HG03139 (cell line): ENCODE measurements around the gene GDPGP1.
"Not testable (repeated sequence)": the region's sequence is repeated elsewhere in the genome, so short reads cannot be mapped to it uniquely, and the experiment has no call there.

Experiments used
- ATAC-seq: cut with Tn5 transposase; IDR thresholded peaks from one replicate; pipeline ENCODE4 v1.9.1; 2021; ENCODE audit not compliant: unreplicated experiment

The GDPGP1 gene, protein sequence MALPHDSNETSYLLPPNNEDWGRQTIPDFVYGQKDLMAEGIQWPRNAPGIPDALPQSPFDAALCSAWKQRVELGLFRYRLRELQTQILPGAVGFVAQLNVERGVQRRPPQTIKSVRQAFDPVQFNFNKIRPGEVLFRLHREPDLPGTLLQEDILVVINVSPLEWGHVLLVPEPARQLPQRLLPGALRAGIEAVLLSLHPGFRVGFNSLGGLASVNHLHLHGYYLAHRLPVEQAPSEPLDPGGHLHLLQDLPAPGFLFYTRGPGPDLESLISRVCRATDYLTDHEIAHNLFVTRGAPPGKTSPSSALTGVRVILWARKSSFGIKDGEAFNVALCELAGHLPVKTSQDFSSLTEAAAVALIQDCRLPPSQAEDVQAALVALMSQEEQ

DNA sequence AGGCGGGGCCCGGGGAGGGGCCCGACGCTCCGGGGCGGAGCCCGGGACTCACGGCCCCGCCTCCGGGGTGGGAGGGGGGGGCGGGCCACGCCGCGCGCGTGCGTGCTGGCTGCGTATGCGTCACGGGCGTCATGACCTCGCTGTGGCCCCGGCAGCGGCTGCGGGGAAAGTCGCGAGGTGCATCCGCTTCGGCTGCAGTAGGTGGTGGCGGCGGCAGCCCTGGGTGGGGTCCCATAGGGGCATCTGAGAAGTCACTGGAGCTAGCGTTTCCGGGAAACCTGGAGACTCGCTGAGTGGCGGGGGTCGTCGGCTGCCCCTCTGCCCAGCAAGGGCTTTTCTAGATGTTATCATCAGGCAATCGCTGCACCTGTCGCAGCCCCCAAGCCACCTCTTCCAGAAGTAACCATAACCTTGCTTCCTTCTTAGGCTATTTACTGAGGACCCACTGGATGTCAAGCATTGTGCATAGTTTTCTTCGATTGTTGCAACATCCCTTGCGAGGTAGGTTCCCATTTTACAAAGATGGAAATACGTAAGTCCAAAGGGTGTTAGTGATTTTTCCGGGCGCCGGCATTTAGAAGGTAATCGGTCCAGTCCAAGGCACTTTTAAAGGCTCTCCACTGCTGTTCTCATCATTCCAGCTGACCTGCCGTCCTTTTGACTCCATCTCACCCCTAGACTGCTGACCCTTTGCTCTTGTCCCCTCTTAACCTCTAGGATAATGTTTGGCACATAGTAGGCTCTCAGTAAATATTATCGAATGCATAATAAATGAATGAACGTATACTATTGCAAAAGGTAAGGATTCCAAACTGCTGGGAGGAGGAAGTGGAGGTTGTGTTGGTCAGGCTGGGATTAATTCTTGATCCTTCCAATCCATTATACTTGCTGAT, at the start of gene GDPGP1:
Gene GDPGP1 (plus strand): TSS at position 114 of the 893 bp plus-strand sequence. CDS start 6,700 bp downstream, outside the sequence.
- ATAC-seq: no peak

GRCh38 chr15:90184786-90185704, 49.0 kb upstream of the GDPGP1 start:
- ATAC-seq: peak; percentile 59

GRCh38 chr15:90187257-90187868, 46.6 kb upstream of the GDPGP1 start:
- ATAC-seq: no peak

- ATAC-seq: not testable (repeated sequence)
Measured at GRCh38 chr15:90188065-90188464, 45.9 kb upstream of the GDPGP1 start.

GRCh38 chr15:90188914-90189748, 44.9 kb upstream of the GDPGP1 start:
- no peak for ATAC-seq

DNA sequence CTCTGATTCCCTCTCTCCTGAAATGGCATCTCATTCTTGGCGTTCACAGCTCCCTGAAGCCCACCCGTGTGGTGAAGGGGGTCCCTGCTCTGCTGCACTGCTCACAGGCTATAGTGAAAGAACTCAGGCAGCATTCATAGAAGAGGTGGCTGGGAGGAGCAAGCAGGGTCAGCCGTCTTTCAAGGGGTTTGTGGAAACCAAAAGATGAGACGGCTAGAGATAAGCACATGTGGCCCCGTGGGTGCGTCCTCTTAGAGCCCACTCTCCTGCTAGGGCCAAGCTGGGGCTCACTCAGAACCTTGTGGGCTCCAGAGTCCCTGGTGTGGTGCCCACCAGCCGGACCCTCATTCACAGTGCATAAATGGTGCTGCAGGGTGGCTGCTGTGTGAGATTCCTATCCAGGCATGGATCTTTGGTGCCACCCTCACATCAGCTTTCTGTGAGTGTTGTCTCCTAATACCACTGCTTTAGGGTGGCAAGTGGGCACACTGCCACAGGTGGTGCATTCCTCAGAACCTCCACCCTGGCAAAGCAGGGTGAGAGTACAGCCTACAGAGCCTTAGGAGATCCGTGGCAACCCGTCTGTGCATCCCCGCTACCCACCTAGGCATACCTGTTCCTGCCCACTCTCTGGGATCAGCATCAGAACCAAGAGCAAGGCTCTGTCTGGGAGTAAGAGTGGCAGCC, 44.1 kb upstream of the GDPGP1 start:
- no peak for ATAC-seq

DNA sequence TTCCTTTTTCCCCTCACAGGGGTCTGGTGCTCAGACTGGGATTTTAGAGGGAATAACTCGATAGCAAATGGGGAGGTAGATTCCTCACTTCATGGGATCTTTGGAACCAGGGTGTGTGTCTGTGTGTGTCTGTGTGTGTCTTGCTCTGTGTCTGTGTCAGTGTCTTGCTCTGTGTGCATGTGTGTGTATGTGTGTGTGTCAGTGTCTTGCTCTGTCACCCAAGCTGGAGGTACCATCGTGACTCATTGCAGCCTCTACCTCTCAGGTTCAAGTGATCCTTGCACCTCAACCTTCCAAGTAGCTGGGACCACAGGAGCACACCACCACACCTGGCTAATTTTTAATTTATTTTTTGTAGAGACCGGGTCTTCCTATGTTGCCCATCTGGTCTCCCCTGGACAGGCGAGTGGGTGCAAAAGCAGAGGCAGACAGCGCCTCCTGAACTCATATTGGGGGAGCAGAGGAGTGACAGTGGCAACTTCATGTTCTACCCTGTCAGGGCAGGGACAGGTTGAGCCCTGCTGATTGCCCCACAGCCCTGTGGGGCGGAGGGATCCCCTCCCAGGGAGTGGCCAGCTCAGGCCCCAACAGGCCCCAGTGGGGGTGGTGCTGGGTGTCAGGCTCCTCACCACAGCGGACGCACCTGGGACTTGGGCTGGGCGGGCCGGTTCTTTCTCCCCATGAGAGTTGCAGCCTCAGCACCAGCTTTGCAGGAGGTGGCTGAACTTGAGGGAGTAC, 43.2 kb upstream of the GDPGP1 start:
- peak; percentile 39 for ATAC-seq

DNA sequence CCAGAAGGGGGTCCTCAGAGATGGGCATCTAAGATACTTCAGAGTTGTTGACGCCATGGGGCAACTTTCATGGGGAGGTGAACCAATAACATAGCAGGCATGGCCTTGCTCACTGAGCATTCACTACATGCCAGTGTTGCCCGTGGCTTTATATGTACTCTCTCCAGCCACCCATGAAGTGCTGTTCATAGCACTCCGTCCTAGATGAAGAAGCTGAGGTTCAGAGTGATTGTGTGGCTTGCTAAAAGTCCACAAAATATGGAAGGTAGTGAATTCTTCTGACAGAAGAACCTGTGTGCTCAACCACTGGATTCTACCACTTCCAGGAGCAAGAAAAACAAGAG, 42.7 kb upstream of the GDPGP1 start:
- peak; percentile 15 for ATAC-seq

DNA sequence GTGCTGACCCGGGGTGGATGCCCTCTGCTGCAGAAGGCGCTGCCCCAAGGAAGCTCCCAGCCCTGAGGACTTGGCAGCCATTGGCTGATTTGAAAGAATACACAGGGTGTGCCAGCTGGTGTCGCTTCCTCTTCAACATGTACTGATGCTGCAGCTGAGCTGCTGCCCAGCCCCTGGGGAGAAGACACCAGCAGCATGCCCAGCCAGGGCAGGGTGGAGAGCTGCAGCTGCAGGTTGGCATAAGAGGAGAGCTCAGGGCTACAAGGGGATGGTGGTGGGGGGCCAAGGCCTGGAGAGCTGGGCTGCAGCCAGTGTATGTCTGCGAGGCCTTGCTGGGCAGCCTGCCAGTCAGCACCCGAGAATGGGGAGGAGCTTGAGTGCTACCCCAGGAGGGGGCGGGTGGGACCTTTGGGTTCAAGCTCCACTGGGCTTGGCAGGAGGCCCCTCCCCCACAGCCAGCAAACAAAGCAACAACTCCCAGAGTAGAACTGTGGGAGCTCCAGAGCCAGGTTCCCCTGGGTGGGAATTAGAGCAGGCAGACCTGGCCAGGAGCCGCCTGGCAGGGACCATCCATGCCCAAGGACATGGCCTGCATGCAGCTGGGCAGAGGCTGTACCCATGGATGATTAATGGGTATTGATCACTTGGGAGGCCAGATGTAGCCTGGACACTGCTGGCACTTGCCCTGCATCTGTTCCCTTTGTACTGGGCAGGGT, 42.1 kb upstream of the GDPGP1 start:
- peak; percentile 58 for ATAC-seq

- no peak for ATAC-seq
Measured at GRCh38 chr15:90192961-90193786, 40.8 kb upstream of the GDPGP1 start.

DNA sequence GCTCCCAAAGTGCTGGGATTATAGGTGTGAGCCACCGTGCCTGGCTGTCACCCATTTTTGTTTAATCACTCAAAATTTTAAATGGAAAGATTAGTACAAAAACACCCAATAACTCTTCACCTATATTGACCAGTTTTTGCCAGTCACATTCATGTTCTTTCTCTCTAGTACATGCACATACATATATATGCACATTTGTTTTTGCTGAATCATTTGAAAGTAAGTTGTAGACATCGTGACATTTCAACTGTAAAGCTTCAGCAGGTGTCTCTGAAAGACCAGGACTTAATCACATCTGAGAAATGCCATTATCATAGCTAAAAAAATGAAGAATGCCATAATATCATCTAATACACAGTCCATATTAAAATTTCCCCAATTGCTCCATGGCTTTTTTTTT, 39.4 kb upstream of the GDPGP1 start:
- ATAC-seq: no peak

DNA sequence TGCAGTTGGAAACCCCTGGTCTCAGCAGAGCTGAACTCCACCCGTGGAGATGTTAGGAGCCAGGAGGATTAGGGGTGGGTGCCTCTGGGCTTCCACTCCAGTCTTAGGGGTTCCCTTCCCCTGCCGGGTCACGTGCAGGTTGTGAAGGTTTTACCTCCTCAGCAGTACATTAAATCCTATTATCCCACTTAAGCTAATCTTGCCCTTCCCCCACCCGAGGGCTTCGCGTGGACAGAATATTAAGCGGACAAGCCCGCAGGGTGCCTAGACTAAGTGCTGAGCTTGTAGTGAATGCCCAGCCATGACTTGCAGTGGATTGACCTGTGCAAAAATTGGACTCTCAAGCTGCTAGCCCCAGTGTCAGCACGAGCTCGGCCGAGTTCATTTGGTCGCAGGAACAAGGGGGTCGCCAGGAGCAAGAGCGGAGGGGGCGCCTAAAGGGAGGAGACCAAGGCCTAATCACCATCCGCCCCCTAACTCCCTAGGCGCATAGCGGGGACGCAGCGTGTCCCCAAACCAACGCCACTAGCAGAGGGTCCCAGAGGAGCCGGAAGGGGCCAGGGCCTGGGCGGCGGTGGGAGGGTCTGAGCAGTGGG, 33.4 kb upstream of the GDPGP1 start:
- no peak for ATAC-seq

- peak; percentile 70 for ATAC-seq
Measured at GRCh38 chr15:90201130-90201943, 32.7 kb upstream of the GDPGP1 start, which contains the start of gene SEMA4B. TSS of gene SEMA4B (plus strand) at chr15:90201330. CDS start at chr15:90201579, 249 bp downstream.

GRCh38 chr15:90201944-90202375, 32.0 kb upstream of the GDPGP1 start:
- no peak for ATAC-seq

DNA sequence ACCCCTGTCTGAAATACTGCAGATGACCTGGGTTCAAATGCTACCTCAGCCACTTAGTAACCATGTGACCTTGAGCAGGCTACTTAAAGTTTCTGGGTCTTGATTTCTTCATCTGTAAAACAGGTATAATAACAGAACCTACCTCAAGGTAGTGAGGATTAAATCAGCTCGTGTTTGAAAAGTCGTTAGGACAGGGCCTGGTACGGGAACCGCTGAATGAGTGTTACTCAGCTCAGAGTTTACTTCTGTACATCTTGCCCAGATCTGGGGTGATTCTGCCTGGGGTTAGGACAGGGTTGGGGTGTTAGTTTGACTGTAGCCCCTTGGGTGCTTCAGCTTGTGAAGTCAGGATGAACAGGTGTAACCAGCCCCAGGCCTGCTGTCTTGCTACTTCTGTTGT, 31.1 kb upstream of the GDPGP1 start:
- no peak for ATAC-seq
